ENCODE data around the gene LHB.

GRCh38 chr19:48988860-48989259 is 28.0 kb downstream of the LHB start:
- TF ChIP-seq POLR2A (IDR thresholded peaks at IDR 0.05): no peak
- TF ChIP-seq CTCF (IDR thresholded peaks at IDR 0.05 in 4 of 5, conservative IDR thresholded peaks at IDR 0.05 in 1 of 5): no peak
